Measurements from ENCODE around the gene PEX11A.
"Not testable (repeated sequence)": the region's sequence is repeated elsewhere in the genome, so short reads cannot be mapped to it uniquely, and the experiment has no call there.

PEX11A gene

GRCh38 chr15:89693696-89694095 is 3.1 kb upstream of the PEX11A start:
- no peak for TF ChIP-seq TARDBP (IDR thresholded peaks at IDR 0.05)
- TF ChIP-seq SP1 (IDR thresholded peaks at IDR 0.05) = no peak
- TF ChIP-seq ZNF384 (IDR thresholded peaks at IDR 0.05) = no peak
- no peak for TF ChIP-seq ARNT (IDR thresholded peaks at IDR 0.05)
- no peak for TF ChIP-seq FOXK2 (IDR thresholded peaks at IDR 0.05)
- POLR2A ChIA-PET = no interaction called here
- no peak for DNase-seq (ENCODE audit: extremely low spot score)
- CTCF ChIA-PET = no interaction called here

GRCh38 chr15:89693091-89693490 is 2.5 kb upstream of the PEX11A start:
- ChIA-PET POLR2A (no interaction called here), CTCF (interaction anchor here (0.8 kb wide), 1 partner anchor 182 kb away, joined by 3 read pairs; no protein-coding TSS in a partner anchor)
- DNase-seq (ENCODE audit: extremely low spot score) = no peak
- no peak for TF ChIP-seq NFRKB (IDR thresholded peaks at IDR 0.05)
- no peak for TF ChIP-seq FOXK2 (IDR thresholded peaks at IDR 0.05)
- no peak for TF ChIP-seq FOXM1 (IDR thresholded peaks at IDR 0.05; ENCODE audit: borderline replicate concordance)
- TF ChIP-seq FOXA1 (IDR thresholded peaks at IDR 0.05) = no peak
- TF ChIP-seq SUZ12 (IDR thresholded peaks at IDR 0.05) = no peak
- TF ChIP-seq LEF1 (IDR thresholded peaks at IDR 0.05; ENCODE audit: borderline replicate concordance) = no peak
- TF ChIP-seq L3MBTL2 (conservative IDR thresholded peaks at IDR 0.05) = no peak

- POLR2A ChIA-PET; DNase-seq (ENCODE audit: extremely low spot score): not testable (repeated sequence)
- CTCF ChIA-PET = interaction anchor here (0.7 kb wide), 1 partner anchor 291 kb away, joined by 3 read pairs; no protein-coding TSS in a partner anchor
- TF ChIP-seq L3MBTL2 (conservative IDR thresholded peaks at IDR 0.05) = peak; percentile 69; the same call in 1 of the 2 replicates
These were observed 651 bp downstream of the PEX11A start for GRCh38 chr15:89689930-89690275.

- no peak for DNase-seq (ENCODE audit: extremely low spot score)
- TF ChIP-seq FOXK2 (IDR thresholded peaks at IDR 0.05) (no peak), NFRKB (IDR thresholded peaks at IDR 0.05) (no peak), SP1 (IDR thresholded peaks at IDR 0.05) (no peak), HDGF (IDR thresholded peaks at IDR 0.05; ENCODE audit: borderline replicate concordance) (no peak), L3MBTL2 (conservative IDR thresholded peaks at IDR 0.05) (no peak)
- TF ChIP-seq, protein P1, sequence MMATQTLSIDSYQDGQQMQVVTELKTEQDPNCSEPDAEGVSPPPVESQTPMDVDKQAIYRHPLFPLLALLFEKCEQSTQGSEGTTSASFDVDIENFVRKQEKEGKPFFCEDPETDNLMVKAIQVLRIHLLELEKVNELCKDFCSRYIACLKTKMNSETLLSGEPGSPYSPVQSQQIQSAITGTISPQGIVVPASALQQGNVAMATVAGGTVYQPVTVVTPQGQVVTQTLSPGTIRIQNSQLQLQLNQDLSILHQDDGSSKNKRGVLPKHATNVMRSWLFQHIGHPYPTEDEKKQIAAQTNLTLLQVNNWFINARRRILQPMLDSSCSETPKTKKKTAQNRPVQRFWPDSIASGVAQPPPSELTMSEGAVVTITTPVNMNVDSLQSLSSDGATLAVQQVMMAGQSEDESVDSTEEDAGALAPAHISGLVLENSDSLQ (IDR thresholded peaks at IDR 0.05) = no peak
- CTCF ChIA-PET = no interaction called here
- POLR2A ChIA-PET = no interaction called here
These were observed 4.0 kb downstream of the PEX11A start for GRCh38 chr15:89686522-89686921.

DNA sequence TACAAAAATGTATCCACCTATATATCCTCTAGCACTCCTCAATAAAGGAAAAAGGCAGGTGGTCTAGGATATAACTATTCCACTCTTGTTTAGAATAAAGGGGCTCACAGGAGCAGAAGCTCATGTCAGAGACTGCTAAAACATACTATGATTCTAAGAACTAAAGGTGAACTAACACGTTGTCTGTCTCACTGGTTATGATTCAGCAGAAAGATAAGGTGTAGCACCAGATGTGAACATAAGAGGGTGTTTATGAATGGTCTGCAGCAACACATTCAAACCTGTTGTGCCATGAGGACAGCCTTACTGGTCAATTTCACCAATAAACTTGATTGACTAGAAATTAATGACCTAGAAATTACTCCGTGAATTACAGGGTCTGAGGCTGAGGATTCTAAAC is 4.6 kb downstream of the PEX11A start:
- ChIA-PET CTCF (no interaction called here), POLR2A (no interaction called here)
- TF ChIP-seq FOXA1 (IDR thresholded peaks at IDR 0.05) (no peak), ELF4 (IDR thresholded peaks at IDR 0.05) (no peak), SUZ12 (IDR thresholded peaks at IDR 0.05) (no peak), FOXM1 (IDR thresholded peaks at IDR 0.05; ENCODE audit: borderline replicate concordance) (no peak), BHLHE40 (IDR thresholded peaks at IDR 0.05; ENCODE audit: borderline replicate concordance) (no peak), ZNF384 (IDR thresholded peaks at IDR 0.05) (no peak), L3MBTL2 (conservative IDR thresholded peaks at IDR 0.05) (no peak)
- TF ChIP-seq, protein P1 (IDR thresholded peaks at IDR 0.05) = no peak
- no peak for DNase-seq (ENCODE audit: extremely low spot score)

- TF ChIP-seq ARNT (IDR thresholded peaks at IDR 0.05) (no peak), SUZ12 (IDR thresholded peaks at IDR 0.05) (no peak), BHLHE40 (IDR thresholded peaks at IDR 0.05; ENCODE audit: borderline replicate concordance) (no peak), ELF4 (IDR thresholded peaks at IDR 0.05) (no peak), LEF1 (IDR thresholded peaks at IDR 0.05; ENCODE audit: borderline replicate concordance) (no peak)
- TF ChIP-seq, protein P1 (IDR thresholded peaks at IDR 0.05) = no peak
- DNase-seq (ENCODE audit: extremely low spot score) = no peak
- CTCF ChIA-PET = no interaction called here
- POLR2A ChIA-PET = no interaction called here
These were observed 9.4 kb downstream of the PEX11A start for GRCh38 chr15:89681146-89681545.

- CTCF ChIA-PET = no interaction called here
- DNase-seq (ENCODE audit: extremely low spot score) = no peak
- POLR2A ChIA-PET = no interaction called here
- TF ChIP-seq NFRKB (IDR thresholded peaks at IDR 0.05) (no peak), FOXA1 (IDR thresholded peaks at IDR 0.05) (no peak)
These were observed 10.2 kb downstream of the PEX11A start for GRCh38 chr15:89680282-89680873.

DNA sequence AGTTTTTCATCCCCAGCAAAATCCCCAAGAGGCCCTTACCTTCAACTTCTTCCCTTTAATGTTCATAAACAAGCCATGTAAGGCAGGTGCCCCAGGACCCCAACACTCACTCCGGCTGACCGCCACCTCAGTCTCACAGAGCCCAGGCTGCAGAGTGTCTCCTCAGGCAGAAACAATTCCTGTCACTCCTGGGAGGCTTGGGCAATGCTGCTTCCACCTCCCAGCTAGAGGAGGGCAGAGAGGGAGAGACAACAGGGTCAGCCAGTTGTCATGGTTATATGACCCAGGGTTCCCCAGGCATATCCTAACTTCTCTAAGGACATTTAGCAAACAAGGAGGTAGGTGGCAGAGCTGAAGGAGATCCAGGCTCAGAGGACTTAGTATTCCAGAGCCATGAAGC is 11.3 kb downstream of the PEX11A start, which contains the start of gene PLIN1:
TSS of gene PLIN1 (minus strand) at position 156 of the 400 bp plus-strand sequence. CDS start 1,878 bp downstream, outside the sequence.
- TF ChIP-seq, protein P1 (IDR thresholded peaks at IDR 0.05) = no peak
- TF ChIP-seq FOXA1 (IDR thresholded peaks at IDR 0.05) (no peak), NFRKB (IDR thresholded peaks at IDR 0.05) (no peak), LEF1 (IDR thresholded peaks at IDR 0.05; ENCODE audit: borderline replicate concordance) (no peak), ELF4 (IDR thresholded peaks at IDR 0.05) (no peak), FOXM1 (IDR thresholded peaks at IDR 0.05; ENCODE audit: borderline replicate concordance) (no peak), ARNT (IDR thresholded peaks at IDR 0.05) (no peak), SUZ12 (IDR thresholded peaks at IDR 0.05) (no peak), HDGF (IDR thresholded peaks at IDR 0.05; ENCODE audit: borderline replicate concordance) (no peak), CTBP1 (IDR thresholded peaks at IDR 0.05; ENCODE audit: borderline replicate concordance) (no peak), TARDBP (IDR thresholded peaks at IDR 0.05) (no peak), ZNF384 (IDR thresholded peaks at IDR 0.05) (no peak), L3MBTL2 (conservative IDR thresholded peaks at IDR 0.05) (no peak), FOXK2 (IDR thresholded peaks at IDR 0.05) (no peak)
- DNase-seq (ENCODE audit: extremely low spot score) = no peak
- POLR2A ChIA-PET = no interaction called here
- CTCF ChIA-PET = no interaction called here
